ENCODE results near the gene MAD2L1BP.

- TF ChIP-seq CTCF (IDR thresholded peaks at IDR 0.05) (no peak), POLR2A (IDR thresholded peaks at IDR 0.05) (no peak)
Observed at GRCh38 chr6:43677759-43678158, 42.1 kb downstream of the MAD2L1BP start.
